ENCODE results near the gene NIN.
"Not testable (repeated sequence)": the region's sequence is repeated elsewhere in the genome, so short reads cannot be mapped to it uniquely, and the experiment has no call there.

The NIN gene

GRCh38 chr14:50711043-50711442, 119.9 kb downstream of the NIN start:
- no peak for DNase-seq (ENCODE audit: low read depth)

- DNase-seq (ENCODE audit: low read depth), result no peak
These were observed 125.9 kb downstream of the NIN start for GRCh38 chr14:50705026-50705593.

- DNase-seq (ENCODE audit: low read depth), result no peak
These were observed 126.4 kb downstream of the NIN start for GRCh38 chr14:50704454-50705010.

GRCh38 chr14:50697659-50698290, 133.2 kb downstream of the NIN start:
- no peak for DNase-seq (ENCODE audit: low read depth)

- DNase-seq (ENCODE audit: low read depth), result not testable (repeated sequence)
These were observed 136.7 kb downstream of the NIN start for GRCh38 chr14:50694260-50694659.

GRCh38 chr14:50688875-50689274, 142.1 kb downstream of the NIN start:
- DNase-seq (ENCODE audit: low read depth), result no peak

GRCh38 chr14:50679674-50680073, 151.3 kb downstream of the NIN start:
- no peak for DNase-seq (ENCODE audit: low read depth)

- DNase-seq (ENCODE audit: low read depth), result no peak
These were observed 152.8 kb downstream of the NIN start for GRCh38 chr14:50678163-50678562.

GRCh38 chr14:50677527-50678063, 153.4 kb downstream of the NIN start:
- DNase-seq (ENCODE audit: low read depth), result no peak

GRCh38 chr14:50676814-50677516, 154.0 kb downstream of the NIN start:
- DNase-seq (ENCODE audit: low read depth), result no peak

- no peak for DNase-seq (ENCODE audit: low read depth)
These were observed 155.4 kb downstream of the NIN start for GRCh38 chr14:50675597-50675996.

- DNase-seq (ENCODE audit: low read depth), result no peak
These were observed 160.1 kb downstream of the NIN start for GRCh38 chr14:50670866-50671256.

- DNase-seq (ENCODE audit: low read depth), result no peak
These were observed 160.6 kb downstream of the NIN start for GRCh38 chr14:50670196-50670865.
